ENCODE results near the gene DTX3.

DTX3 gene

GRCh38 chr12:57571926-57572762, 32.5 kb upstream of the DTX3 start:
- Histone ChIP-seq H2BK5ac (ENCODE audit: low read length) (no peak overlapping the region), H3K9ac (ENCODE audit: low read length) (no peak overlapping the region), H3K4ac (ENCODE audit: low read depth, low read length) (no peak overlapping the region), H3K36me3 (ENCODE audit: control insufficient read depth, insufficient read depth, low read length) (peaks cover 4% of the 10 kb centered on the region), H3K4me2 (ENCODE audit: low read length) (no peak overlapping the region), H3K27me3 (ENCODE audit: insufficient read depth, low read length, poor library complexity) (no peaks in the 10 kb centered on the region), H2AK5ac (ENCODE audit: low read length) (no peak overlapping the region), H4K5ac (ENCODE audit: low read length) (no peak overlapping the region), H3K27ac (ENCODE audit: low read depth, low read length) (no peak overlapping the region), H3K79me1 (ENCODE audit: low read length) (no peaks in the 10 kb centered on the region), H3K79me2 (ENCODE audit: control insufficient read depth, insufficient read depth, low read length) (no peaks in the 10 kb centered on the region), H2BK15ac (replicated peaks; ENCODE audit: low read depth) (no peak overlapping the region), H2BK120ac (ENCODE audit: low read depth, low read length) (no peak overlapping the region), H3K4me3 (ENCODE audit: low read length) (no peak overlapping the region), H3K18ac (ENCODE audit: low read length) (no peak overlapping the region), H4K8ac (ENCODE audit: low read depth, low read length) (no peak overlapping the region), H3K23ac (ENCODE audit: low read length) (no peak overlapping the region), H3K56ac (ENCODE audit: low read length) (no peak overlapping the region), H3K4me1 (ENCODE audit: control insufficient read depth, low read depth, low read length) (no peaks in the 10 kb centered on the region)
- no CpG with 5 or more reads among the region's 12 CpGs for WGBS (ENCODE audit: extremely low coverage, insufficient coverage, low lambda C conversion rate)
- no peak for DNase-seq

DNA sequence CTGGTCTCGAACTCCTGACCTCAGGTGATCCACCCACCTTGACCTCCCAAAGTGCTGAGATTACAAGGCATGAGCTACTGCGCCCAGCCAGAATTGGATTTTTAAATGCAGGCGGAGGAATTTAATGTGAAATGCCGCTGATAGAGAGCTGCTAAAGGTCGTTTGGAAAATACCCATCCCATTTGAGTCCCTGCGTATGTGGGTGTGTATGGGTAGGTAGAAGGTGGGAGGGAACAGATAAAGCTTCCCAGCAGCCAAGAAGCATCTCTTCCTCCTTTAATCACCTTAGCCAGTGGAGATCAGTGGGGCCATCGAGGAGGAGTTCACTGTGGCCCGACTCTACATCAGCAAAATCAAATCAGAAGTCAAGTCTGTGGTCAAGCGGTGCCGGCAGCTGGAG, 29.8 kb upstream of the DTX3 start:
- no peak overlapping the region for H3K56ac ChIP-seq (ENCODE audit: low read length)

DNA sequence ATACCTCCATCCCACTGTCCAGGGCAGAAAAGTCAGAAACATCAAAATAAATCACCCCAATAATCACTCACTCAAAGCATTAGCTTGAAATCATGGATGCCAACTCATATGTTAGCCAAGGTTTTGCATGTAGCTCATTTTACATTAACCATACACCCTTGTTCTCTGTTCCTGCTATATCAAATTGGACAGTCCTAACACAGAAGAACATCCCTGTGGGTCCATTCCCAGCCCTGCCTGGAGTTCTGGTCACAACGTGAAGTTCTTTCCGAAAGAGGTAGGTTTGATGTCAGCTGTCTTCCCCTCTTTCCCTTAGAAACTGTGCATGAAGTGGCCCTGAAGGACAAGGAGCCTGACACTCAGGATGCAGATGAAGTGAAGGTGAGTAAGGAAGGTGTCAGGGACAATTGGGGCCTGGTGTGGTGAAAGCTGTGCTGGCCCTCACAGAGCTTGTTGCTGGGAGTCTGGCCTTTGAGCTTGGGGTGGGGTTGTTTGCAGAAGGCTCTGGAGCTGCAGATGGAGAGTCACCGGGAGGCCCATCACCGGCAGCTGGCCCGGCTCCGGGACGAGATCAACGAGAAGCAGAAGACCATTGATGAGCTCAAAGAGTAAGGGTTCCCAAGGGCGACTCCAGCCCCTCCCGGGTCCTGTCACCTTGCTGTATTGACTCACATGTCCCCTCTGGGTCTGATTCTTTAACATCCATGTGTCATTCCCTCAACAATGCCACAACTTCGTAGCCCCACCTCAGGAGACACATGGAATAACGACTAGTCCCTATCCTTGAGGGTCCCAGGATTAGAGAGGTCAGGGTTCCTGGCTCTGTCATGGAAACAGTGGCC, 28.6 kb upstream of the DTX3 start:
- H3K4me2 ChIP-seq (ENCODE audit: low read length) = no peak overlapping the region
- no peak overlapping the region for H3K4ac ChIP-seq (ENCODE audit: low read depth, low read length)
- H2BK5ac ChIP-seq (ENCODE audit: low read length) = no peak overlapping the region
- no peak overlapping the region for H4K8ac ChIP-seq (ENCODE audit: low read depth, low read length)
- no peak overlapping the region for H3K18ac ChIP-seq (ENCODE audit: low read length)
- H3K36me3 ChIP-seq (ENCODE audit: control insufficient read depth, insufficient read depth, low read length) = peaks cover 4% of the 10 kb centered on the region
- no peak overlapping the region for H3K4me3 ChIP-seq (ENCODE audit: low read length)
- no peak overlapping the region for H4K5ac ChIP-seq (ENCODE audit: low read length)
- H3K23ac ChIP-seq (ENCODE audit: low read length) = no peak overlapping the region
- H3K27ac ChIP-seq (ENCODE audit: low read depth, low read length) = no peak overlapping the region
- WGBS (ENCODE audit: extremely low coverage, insufficient coverage, low lambda C conversion rate) = no CpG with 5 or more reads among the region's 12 CpGs
- no peak overlapping the region for H2AK5ac ChIP-seq (ENCODE audit: low read length)
- H2BK15ac ChIP-seq (replicated peaks; ENCODE audit: low read depth) = no peak overlapping the region
- no peaks in the 10 kb centered on the region for H3K79me1 ChIP-seq (ENCODE audit: low read length)
- no peak overlapping the region for H3K9ac ChIP-seq (ENCODE audit: low read length)
- no peaks in the 10 kb centered on the region for H3K27me3 ChIP-seq (ENCODE audit: insufficient read depth, low read length, poor library complexity)
- DNase-seq = no peak
- H3K4me1 ChIP-seq (ENCODE audit: control insufficient read depth, low read depth, low read length) = no peaks in the 10 kb centered on the region
- no peak overlapping the region for H3K56ac ChIP-seq (ENCODE audit: low read length)
- no peak overlapping the region for H2BK120ac ChIP-seq (ENCODE audit: low read depth, low read length)
- H3K79me2 ChIP-seq (ENCODE audit: control insufficient read depth, insufficient read depth, low read length) = no peaks in the 10 kb centered on the region

More for the DNA sequence above, 29.8 kb upstream of the DTX3 start:
- Histone ChIP-seq H3K4me3 (ENCODE audit: low read length) (no peak overlapping the region), H4K8ac (ENCODE audit: low read depth, low read length) (no peak overlapping the region), H2AK5ac (ENCODE audit: low read length) (no peak overlapping the region), H2BK120ac (ENCODE audit: low read depth, low read length) (no peak overlapping the region), H3K4me2 (ENCODE audit: low read length) (no peak overlapping the region), H3K79me1 (ENCODE audit: low read length) (no peaks in the 10 kb centered on the region), H3K4ac (ENCODE audit: low read depth, low read length) (no peak overlapping the region), H3K18ac (ENCODE audit: low read length) (no peak overlapping the region), H2BK5ac (ENCODE audit: low read length) (no peak overlapping the region), H3K36me3 (ENCODE audit: control insufficient read depth, insufficient read depth, low read length) (peaks cover 4% of the 10 kb centered on the region), H3K27ac (ENCODE audit: low read depth, low read length) (no peak overlapping the region), H4K5ac (ENCODE audit: low read length) (no peak overlapping the region), H2BK15ac (replicated peaks; ENCODE audit: low read depth) (no peak overlapping the region), H3K4me1 (ENCODE audit: control insufficient read depth, low read depth, low read length) (no peaks in the 10 kb centered on the region), H3K79me2 (ENCODE audit: control insufficient read depth, insufficient read depth, low read length) (no peaks in the 10 kb centered on the region), H3K9ac (ENCODE audit: low read length) (no peak overlapping the region), H3K27me3 (ENCODE audit: insufficient read depth, low read length, poor library complexity) (no peaks in the 10 kb centered on the region), H3K23ac (ENCODE audit: low read length) (no peak overlapping the region)
- WGBS (ENCODE audit: extremely low coverage, insufficient coverage, low lambda C conversion rate) = no CpG with 5 or more reads among the region's 10 CpGs
- no peak for DNase-seq

DNA sequence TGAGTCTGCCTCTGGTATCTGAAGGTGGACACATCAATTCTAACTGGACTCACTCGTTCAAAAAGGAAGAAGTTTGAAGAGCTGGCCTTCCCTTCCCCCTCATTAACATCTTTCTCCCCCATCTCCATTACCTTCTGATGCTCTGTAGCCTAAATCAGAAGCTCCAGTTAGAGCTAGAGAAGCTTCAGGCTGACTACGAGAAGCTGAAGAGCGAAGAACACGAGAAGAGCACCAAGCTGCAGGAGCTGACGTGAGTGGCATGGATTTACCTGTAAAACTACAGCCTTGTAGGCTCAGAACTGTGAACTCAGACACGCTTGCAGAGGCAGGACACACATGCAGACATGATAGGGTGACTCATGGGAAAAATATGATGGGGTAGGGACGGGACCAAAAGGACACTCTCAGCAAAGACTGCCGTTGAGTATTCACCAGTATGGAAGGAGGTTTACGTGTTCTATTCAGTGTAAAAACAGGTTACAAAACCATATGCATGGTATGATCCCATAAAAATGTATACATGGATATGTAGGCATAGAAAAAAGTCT, 27.9 kb upstream of the DTX3 start:
- Histone ChIP-seq H3K9ac (ENCODE audit: low read length) (no peak overlapping the region), H3K36me3 (ENCODE audit: control insufficient read depth, insufficient read depth, low read length) (peaks cover 4% of the 10 kb centered on the region), H4K5ac (ENCODE audit: low read length) (no peak overlapping the region), H2AK5ac (ENCODE audit: low read length) (no peak overlapping the region), H4K8ac (ENCODE audit: low read depth, low read length) (no peak overlapping the region), H3K79me1 (ENCODE audit: low read length) (no peaks in the 10 kb centered on the region), H3K18ac (ENCODE audit: low read length) (no peak overlapping the region), H3K56ac (ENCODE audit: low read length) (no peak overlapping the region), H3K27me3 (ENCODE audit: insufficient read depth, low read length, poor library complexity) (no peaks in the 10 kb centered on the region), H3K27ac (ENCODE audit: low read depth, low read length) (no peak overlapping the region), H3K4ac (ENCODE audit: low read depth, low read length) (no peak overlapping the region), H3K23ac (ENCODE audit: low read length) (no peak overlapping the region), H3K4me2 (ENCODE audit: low read length) (no peak overlapping the region), H2BK15ac (replicated peaks; ENCODE audit: low read depth) (no peak overlapping the region), H3K4me1 (ENCODE audit: control insufficient read depth, low read depth, low read length) (no peaks in the 10 kb centered on the region), H2BK5ac (ENCODE audit: low read length) (no peak overlapping the region), H2BK120ac (ENCODE audit: low read depth, low read length) (no peak overlapping the region), H3K4me3 (ENCODE audit: low read length) (no peak overlapping the region), H3K79me2 (ENCODE audit: control insufficient read depth, insufficient read depth, low read length) (no peaks in the 10 kb centered on the region)
- WGBS (ENCODE audit: extremely low coverage, insufficient coverage, low lambda C conversion rate) = no CpG with 5 or more reads among the region's 9 CpGs
- no peak for DNase-seq

DNA sequence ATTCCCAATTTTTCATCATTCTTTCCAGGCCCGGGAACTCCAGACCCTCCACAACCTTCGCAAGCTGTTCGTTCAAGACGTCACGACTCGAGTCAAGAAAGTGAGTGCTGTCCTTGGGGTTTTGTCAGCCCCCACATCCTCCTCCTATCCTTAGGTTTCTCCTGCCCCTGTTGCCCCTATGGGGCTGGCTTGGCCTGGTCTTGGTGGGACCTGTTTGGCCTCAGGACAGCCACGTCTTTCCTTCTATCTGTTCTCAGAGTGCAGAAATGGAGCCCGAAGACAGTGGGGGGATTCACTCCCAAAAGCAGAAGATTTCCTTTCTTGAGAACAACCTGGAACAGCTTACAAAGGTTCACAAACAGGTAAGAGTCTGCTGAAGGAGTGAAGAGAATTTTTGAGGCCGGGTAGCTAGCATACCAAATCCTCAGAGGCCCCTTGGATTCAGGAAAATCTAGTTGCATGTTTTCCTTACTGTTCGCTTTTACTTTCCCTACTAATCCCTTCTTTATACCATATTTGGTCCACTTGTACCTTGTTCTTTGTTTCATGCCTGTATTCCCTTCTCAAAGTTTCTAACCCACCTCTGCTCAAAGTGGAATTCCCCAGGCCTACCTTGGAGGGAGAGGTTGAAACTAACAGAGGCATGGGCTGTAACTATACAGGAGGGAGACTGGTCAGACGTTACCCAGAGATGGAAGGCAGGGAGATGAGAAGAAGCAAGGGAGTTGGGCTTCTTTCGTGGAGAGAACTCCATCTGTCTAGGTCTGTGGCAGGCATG, 26.5 kb upstream of the DTX3 start:
- no peak overlapping the region for H2BK5ac ChIP-seq (ENCODE audit: low read length)
- H4K5ac ChIP-seq (ENCODE audit: low read length) = no peak overlapping the region
- H2AK5ac ChIP-seq (ENCODE audit: low read length) = no peak overlapping the region
- no CpG with 5 or more reads among the region's 12 CpGs for WGBS (ENCODE audit: extremely low coverage, insufficient coverage, low lambda C conversion rate)
- H3K18ac ChIP-seq (ENCODE audit: low read length) = no peak overlapping the region
- H3K79me2 ChIP-seq (ENCODE audit: control insufficient read depth, insufficient read depth, low read length) = no peaks in the 10 kb centered on the region
- no peak overlapping the region for H2BK120ac ChIP-seq (ENCODE audit: low read depth, low read length)
- no peaks in the 10 kb centered on the region for H3K27me3 ChIP-seq (ENCODE audit: insufficient read depth, low read length, poor library complexity)
- H3K36me3 ChIP-seq (ENCODE audit: control insufficient read depth, insufficient read depth, low read length) = peaks cover 1% of the 10 kb centered on the region
- H3K4me1 ChIP-seq (ENCODE audit: control insufficient read depth, low read depth, low read length) = no peaks in the 10 kb centered on the region
- no peak overlapping the region for H3K56ac ChIP-seq (ENCODE audit: low read length)
- no peak overlapping the region for H3K4me2 ChIP-seq (ENCODE audit: low read length)
- no peak overlapping the region for H3K4me3 ChIP-seq (ENCODE audit: low read length)
- no peak for DNase-seq
- no peak overlapping the region for H3K4ac ChIP-seq (ENCODE audit: low read depth, low read length)
- no peak overlapping the region for H4K8ac ChIP-seq (ENCODE audit: low read depth, low read length)
- H3K79me1 ChIP-seq (ENCODE audit: low read length) = no peaks in the 10 kb centered on the region
- no peak overlapping the region for H3K27ac ChIP-seq (ENCODE audit: low read depth, low read length)
- H3K9ac ChIP-seq (ENCODE audit: low read length) = no peak overlapping the region
- H3K23ac ChIP-seq (ENCODE audit: low read length) = no peak overlapping the region
- no peak overlapping the region for H2BK15ac ChIP-seq (replicated peaks; ENCODE audit: low read depth)
